ENCODE results near the gene SMOC1. TPM values are rescaled to one million over a fixed set of nuclear protein-coding genes. Genes with fewer than 3 reads are reported as not detected.

SMOC1 gene
- total and polyA plus RNA-seq, 2 donors (not counting 1 experiment from before 2014, with no cell fraction given): 0.06 TPM; not detected in 1

DNA sequence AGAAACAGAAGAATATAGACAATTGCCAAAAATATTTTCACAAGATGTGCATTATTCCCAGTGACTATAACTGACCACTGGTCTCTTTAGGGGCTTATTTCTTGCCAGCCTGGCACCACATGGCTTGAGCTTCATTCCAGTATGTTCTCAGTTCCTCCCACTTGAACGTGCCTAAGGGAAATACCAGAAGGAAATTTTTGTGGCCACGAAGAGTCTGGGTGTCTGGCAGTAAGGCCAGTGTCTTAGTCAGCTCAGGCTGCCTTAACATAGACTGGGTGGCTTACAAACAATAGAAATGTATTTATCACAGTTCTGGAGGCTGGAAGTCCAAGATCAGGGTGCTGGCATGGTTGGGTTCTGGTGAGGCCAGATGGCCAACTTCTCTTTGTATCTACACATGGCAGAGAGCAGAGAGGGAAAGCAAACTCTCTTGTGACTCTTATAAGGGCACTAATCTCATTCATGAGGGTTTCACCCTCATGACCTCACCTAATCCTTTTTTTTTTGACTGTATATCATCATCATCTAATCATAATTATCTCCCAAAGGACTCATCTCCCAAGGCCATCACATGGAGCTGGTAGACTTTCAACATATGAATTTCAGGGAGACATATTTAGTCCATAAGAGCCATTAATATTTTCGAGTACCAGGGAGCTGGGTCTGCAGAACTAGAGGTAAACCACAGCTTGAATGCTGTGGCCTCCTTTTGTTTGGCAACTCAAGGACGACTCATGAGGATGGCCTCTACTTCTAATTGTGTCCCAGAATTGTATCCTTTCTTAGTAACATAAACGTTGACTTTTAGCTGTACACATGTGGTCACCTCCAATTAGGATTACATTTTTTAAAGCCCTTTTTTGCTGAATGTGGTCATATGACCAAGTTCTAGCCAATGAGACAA, 5.1 kb upstream of the SMOC1 start:
- H3K4me2 ChIP-seq (ENCODE audit: extremely low read depth, insufficient read depth, low read length): no peak overlapping the region
- no peaks in the 10 kb centered on the region for H3K4me1 ChIP-seq (ENCODE audit: control insufficient read depth, extremely low read depth, insufficient read depth, low read length)
- no peaks in the 10 kb centered on the region for H4K20me1 ChIP-seq (ENCODE audit: control insufficient read depth, extremely low read depth, insufficient read depth, low read length)
- no peaks in the 10 kb centered on the region for H3K79me2 ChIP-seq (ENCODE audit: control insufficient read depth, insufficient read depth, low read length)
- no peak overlapping the region for H3K9ac ChIP-seq (ENCODE audit: insufficient read depth, low read length)
- H3K27ac ChIP-seq (ENCODE audit: insufficient read depth, low read length): no peak overlapping the region
- no peak overlapping the region for H3K4me3 ChIP-seq (replicated peaks in 1 of 4; ENCODE audit: control extremely low read depth in 1 of 4, insufficient read depth in 1 of 4, low read depth in 3 of 4, low read length in 4 of 4)
- no peak for TF ChIP-seq EZH2 (IDR thresholded peaks at IDR 0.05; ENCODE audit: low read length, missing control alignments)
- TF ChIP-seq, protein P1, sequence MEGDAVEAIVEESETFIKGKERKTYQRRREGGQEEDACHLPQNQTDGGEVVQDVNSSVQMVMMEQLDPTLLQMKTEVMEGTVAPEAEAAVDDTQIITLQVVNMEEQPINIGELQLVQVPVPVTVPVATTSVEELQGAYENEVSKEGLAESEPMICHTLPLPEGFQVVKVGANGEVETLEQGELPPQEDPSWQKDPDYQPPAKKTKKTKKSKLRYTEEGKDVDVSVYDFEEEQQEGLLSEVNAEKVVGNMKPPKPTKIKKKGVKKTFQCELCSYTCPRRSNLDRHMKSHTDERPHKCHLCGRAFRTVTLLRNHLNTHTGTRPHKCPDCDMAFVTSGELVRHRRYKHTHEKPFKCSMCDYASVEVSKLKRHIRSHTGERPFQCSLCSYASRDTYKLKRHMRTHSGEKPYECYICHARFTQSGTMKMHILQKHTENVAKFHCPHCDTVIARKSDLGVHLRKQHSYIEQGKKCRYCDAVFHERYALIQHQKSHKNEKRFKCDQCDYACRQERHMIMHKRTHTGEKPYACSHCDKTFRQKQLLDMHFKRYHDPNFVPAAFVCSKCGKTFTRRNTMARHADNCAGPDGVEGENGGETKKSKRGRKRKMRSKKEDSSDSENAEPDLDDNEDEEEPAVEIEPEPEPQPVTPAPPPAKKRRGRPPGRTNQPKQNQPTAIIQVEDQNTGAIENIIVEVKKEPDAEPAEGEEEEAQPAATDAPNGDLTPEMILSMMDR (conservative IDR thresholded peaks at IDR 0.05 in 1 of 2, IDR thresholded peaks at IDR 0.05 in 1 of 2; ENCODE audit: low read depth in 1 of 2, low read length in 2 of 2): no peak
- H3K36me3 ChIP-seq (ENCODE audit: control insufficient read depth, insufficient read depth, low read length): no peaks in the 10 kb centered on the region
- no peak overlapping the region for H2AFZ ChIP-seq (ENCODE audit: low read length)
- DNase-seq (ENCODE audit: low read depth in 2 of 2): peak in 1 of 2 donors; percentile 72
- no peaks in the 10 kb centered on the region for H3K9me3 ChIP-seq (ENCODE audit: control insufficient read depth, insufficient read depth, low read depth, low read length)
- peaks cover 10% of the 10 kb centered on the region for H3K27me3 ChIP-seq (ENCODE audit: control insufficient read depth, insufficient read depth, low read length)

DNA sequence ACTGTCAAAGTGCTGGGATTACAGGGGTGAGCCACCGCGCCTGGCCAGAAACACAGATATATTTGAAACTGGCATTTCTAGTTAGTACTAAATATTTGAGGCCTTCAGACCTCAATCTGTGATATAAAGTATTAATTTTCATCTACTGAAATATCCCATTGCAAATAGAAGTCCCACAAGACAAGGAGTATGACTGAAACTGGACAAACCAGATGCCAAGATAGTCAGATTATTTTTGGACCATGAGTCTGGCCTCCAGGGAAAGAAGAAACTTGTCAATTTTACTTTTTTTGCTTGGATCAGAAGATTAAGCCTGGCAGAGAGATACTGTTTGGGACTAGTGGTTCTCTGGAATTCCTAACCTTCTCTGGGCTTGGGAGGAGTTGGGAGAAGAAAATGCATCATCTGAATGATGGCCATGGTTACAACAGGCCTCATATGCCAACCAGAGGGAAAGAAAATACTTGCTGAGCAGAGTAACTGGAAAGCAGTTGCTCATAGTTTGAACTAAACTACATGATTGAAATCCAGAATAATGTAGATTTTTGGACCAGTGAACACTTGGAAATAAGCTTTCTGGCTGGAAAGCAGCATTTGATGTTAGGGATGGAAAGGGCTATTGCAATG, 2.9 kb upstream of the SMOC1 start:
- no peak overlapping the region for H3K9ac ChIP-seq (ENCODE audit: insufficient read depth, low read length)
- no peak overlapping the region for H3K4me2 ChIP-seq (ENCODE audit: extremely low read depth, insufficient read depth, low read length)
- no peaks in the 10 kb centered on the region for H3K4me1 ChIP-seq (ENCODE audit: control insufficient read depth, extremely low read depth, insufficient read depth, low read length)
- no peaks in the 10 kb centered on the region for H3K9me3 ChIP-seq (ENCODE audit: control insufficient read depth, insufficient read depth, low read depth, low read length)
- TF ChIP-seq EZH2 (IDR thresholded peaks at IDR 0.05; ENCODE audit: low read length, missing control alignments): no peak
- TF ChIP-seq, protein P1 (conservative IDR thresholded peaks at IDR 0.05 in 1 of 2, IDR thresholded peaks at IDR 0.05 in 1 of 2; ENCODE audit: low read depth in 1 of 2, low read length in 2 of 2): no peak
- H3K27ac ChIP-seq (ENCODE audit: insufficient read depth, low read length): no peak overlapping the region
- DNase-seq (ENCODE audit: low read depth in 2 of 2): no peak
- H3K79me2 ChIP-seq (ENCODE audit: control insufficient read depth, insufficient read depth, low read length): no peaks in the 10 kb centered on the region
- H3K4me3 ChIP-seq (replicated peaks in 1 of 4; ENCODE audit: control extremely low read depth in 1 of 4, insufficient read depth in 1 of 4, low read depth in 3 of 4, low read length in 4 of 4): no peak overlapping the region
- no peaks in the 10 kb centered on the region for H4K20me1 ChIP-seq (ENCODE audit: control insufficient read depth, extremely low read depth, insufficient read depth, low read length)
- no peak overlapping the region for H2AFZ ChIP-seq (ENCODE audit: low read length)
- H3K36me3 ChIP-seq (ENCODE audit: control insufficient read depth, insufficient read depth, low read length): no peaks in the 10 kb centered on the region
- peaks cover 23% of the 10 kb centered on the region for H3K27me3 ChIP-seq (ENCODE audit: control insufficient read depth, insufficient read depth, low read length)

DNA sequence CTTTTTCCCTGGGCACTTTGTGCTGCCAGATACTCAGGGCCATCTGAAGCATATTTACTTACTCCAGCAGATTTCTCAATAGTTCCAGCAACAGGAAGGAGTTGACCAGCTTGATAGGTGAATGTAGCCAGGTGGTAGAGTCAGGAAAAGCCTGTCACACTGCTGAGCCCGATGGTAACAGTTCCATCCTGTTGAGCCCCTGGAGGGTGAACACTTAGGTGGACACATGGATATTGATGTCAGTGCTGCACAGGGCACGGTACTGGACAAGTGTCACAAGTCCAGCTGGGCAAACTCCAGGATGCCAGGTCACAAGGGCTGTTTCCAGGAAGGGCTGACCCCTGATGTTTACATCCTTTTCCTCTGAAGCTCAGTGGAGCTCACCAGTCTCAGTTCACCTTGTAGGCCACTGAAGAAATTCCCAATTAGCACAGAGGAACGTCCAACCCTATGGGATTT, 2.3 kb upstream of the SMOC1 start:
- no peaks in the 10 kb centered on the region for H3K9me3 ChIP-seq (ENCODE audit: control insufficient read depth, insufficient read depth, low read depth, low read length)
- no peak overlapping the region for H3K27ac ChIP-seq (ENCODE audit: insufficient read depth, low read length)
- no peak overlapping the region for H3K4me2 ChIP-seq (ENCODE audit: extremely low read depth, insufficient read depth, low read length)
- TF ChIP-seq, protein P1 (conservative IDR thresholded peaks at IDR 0.05 in 1 of 2, IDR thresholded peaks at IDR 0.05 in 1 of 2; ENCODE audit: low read depth in 1 of 2, low read length in 2 of 2): no peak
- TF ChIP-seq EZH2 (IDR thresholded peaks at IDR 0.05; ENCODE audit: low read length, missing control alignments): no peak
- no peak overlapping the region for H2AFZ ChIP-seq (ENCODE audit: low read length)
- no peaks in the 10 kb centered on the region for H3K4me1 ChIP-seq (ENCODE audit: control insufficient read depth, extremely low read depth, insufficient read depth, low read length)
- no peak overlapping the region for H3K9ac ChIP-seq (ENCODE audit: insufficient read depth, low read length)
- no peaks in the 10 kb centered on the region for H4K20me1 ChIP-seq (ENCODE audit: control insufficient read depth, extremely low read depth, insufficient read depth, low read length)
- H3K4me3 ChIP-seq (replicated peaks in 1 of 4; ENCODE audit: control extremely low read depth in 1 of 4, insufficient read depth in 1 of 4, low read depth in 3 of 4, low read length in 4 of 4): no peak overlapping the region
- DNase-seq (ENCODE audit: low read depth in 2 of 2): no peak
- no peaks in the 10 kb centered on the region for H3K36me3 ChIP-seq (ENCODE audit: control insufficient read depth, insufficient read depth, low read length)
- peaks cover 23% of the 10 kb centered on the region for H3K27me3 ChIP-seq (ENCODE audit: control insufficient read depth, insufficient read depth, low read length)
- no peaks in the 10 kb centered on the region for H3K79me2 ChIP-seq (ENCODE audit: control insufficient read depth, insufficient read depth, low read length)

All from fibroblast of lung (primary cell).